ENCODE data around the gene CHCHD5. TPM values are rescaled to one million over a fixed set of nuclear protein-coding genes. Genes with fewer than 3 reads are reported as not detected.

CHCHD5 gene
- total and polyA plus RNA-seq, 10 of the 15 experiments (the other 5 are each of a cell fraction or from before 2014, with no cell fraction given) = 16.4 to 118 (median 45.2) TPM

DNA sequence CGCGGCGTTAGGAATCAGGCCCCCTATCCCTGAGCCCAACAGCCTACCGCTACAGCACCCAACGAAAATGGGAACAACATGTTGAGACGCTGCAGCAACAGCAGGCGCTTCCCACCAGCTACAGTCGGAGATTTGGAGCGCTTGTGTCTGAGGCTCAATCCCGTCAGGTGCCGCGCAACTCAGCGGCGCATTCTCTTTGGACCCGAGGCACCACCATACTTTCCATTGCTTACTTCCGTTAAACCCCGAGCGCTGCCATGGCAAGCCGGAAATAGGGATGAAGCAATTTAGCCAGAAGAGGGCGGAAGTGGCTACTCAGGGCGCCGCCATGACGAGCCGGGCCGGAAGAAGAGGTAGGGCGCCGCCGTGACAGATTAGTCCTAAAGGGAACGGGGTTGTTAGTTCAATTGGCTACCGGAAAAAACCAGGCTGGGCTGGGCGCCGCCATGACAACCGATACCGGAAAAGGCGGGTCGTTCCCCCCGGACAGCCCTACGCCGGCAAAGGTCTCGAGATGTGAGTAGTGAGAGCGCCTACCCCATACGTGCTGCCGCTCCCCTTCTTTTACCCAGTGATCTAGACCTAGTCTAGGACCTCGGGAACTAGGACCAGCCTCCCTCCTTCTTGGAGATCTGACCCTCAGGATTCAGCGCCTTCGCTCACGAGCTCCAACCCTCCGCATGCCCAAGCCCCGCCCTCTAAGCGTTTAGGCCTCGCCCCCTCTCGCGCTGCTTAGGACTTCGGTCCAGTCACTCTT is at the start of gene CHCHD5 (continued):
- TF ChIP-seq CREB1 (IDR thresholded peaks at IDR 0.05; ENCODE audit: low read depth) (peak; percentile 84), ZSCAN29 (IDR thresholded peaks at IDR 0.05) (no peak), ZBTB40 (IDR thresholded peaks at IDR 0.05; ENCODE audit: borderline replicate concordance) (peak; percentile 95), TARDBP (IDR thresholded peaks at IDR 0.05; ENCODE audit: borderline replicate concordance) (peak; percentile 45; the same call in 1 of the 2 replicates), FOXK2 (IDR thresholded peaks at IDR 0.05) (0 out of 2 replicates have a peak, but pooled peaks have one; percentile 14), CHD4 (IDR thresholded peaks at IDR 0.05) (no peak), RAD21 (IDR thresholded peaks at IDR 0.05; ENCODE audit: insufficient read depth, low read depth, low read length) (no peak), YY1 (IDR thresholded peaks at IDR 0.05; ENCODE audit: low read depth, low read length) (peak; percentile 99), IKZF1 (conservative IDR thresholded peaks at IDR 0.05) (peak; percentile 95), PAX8 (IDR thresholded peaks at IDR 0.05) (no peak), ATF7 (IDR thresholded peaks at IDR 0.05; ENCODE audit: low read depth) (peak; percentile 71), SREBF1 (IDR thresholded peaks at IDR 0.05; ENCODE audit: low read length) (no peak), IRF4 (IDR thresholded peaks at IDR 0.05; ENCODE audit: low read depth, low read length) (no peak), JUNB (IDR thresholded peaks at IDR 0.05) (no peak), SUPT20H (IDR thresholded peaks at IDR 0.05; ENCODE audit: borderline replicate concordance, control insufficient read depth, low read depth, low read length) (no peak), MYC (IDR thresholded peaks at IDR 0.05; ENCODE audit: insufficient read depth, insufficient read length, insufficient replicate concordance, low read length, severe bottlenecking) (no peak), HCFC1 (IDR thresholded peaks at IDR 0.05; ENCODE audit: low read length) (peak; percentile 85)
- TF ChIP-seq, protein P1, sequence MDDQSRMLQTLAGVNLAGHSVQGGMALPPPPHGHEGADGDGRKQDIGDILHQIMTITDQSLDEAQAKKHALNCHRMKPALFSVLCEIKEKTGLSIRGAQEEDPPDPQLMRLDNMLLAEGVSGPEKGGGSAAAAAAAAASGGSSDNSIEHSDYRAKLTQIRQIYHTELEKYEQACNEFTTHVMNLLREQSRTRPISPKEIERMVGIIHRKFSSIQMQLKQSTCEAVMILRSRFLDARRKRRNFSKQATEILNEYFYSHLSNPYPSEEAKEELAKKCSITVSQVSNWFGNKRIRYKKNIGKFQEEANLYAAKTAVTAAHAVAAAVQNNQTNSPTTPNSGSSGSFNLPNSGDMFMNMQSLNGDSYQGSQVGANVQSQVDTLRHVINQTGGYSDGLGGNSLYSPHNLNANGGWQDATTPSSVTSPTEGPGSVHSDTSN (IDR thresholded peaks at IDR 0.05; ENCODE audit: insufficient replicate concordance, low read depth, low read length) = no peak
- TF ChIP-seq, protein P2, sequence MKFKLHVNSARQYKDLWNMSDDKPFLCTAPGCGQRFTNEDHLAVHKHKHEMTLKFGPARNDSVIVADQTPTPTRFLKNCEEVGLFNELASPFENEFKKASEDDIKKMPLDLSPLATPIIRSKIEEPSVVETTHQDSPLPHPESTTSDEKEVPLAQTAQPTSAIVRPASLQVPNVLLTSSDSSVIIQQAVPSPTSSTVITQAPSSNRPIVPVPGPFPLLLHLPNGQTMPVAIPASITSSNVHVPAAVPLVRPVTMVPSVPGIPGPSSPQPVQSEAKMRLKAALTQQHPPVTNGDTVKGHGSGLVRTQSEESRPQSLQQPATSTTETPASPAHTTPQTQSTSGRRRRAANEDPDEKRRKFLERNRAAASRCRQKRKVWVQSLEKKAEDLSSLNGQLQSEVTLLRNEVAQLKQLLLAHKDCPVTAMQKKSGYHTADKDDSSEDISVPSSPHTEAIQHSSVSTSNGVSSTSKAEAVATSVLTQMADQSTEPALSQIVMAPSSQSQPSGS (IDR thresholded peaks at IDR 0.05; ENCODE audit: low read length) = no peak
